ENCODE data around the gene ZBTB7C. TPM values are rescaled to one million over a fixed set of nuclear protein-coding genes. Genes with fewer than 3 reads are reported as not detected.

Gene ZBTB7C
- total and polyA plus RNA-seq, 4 donors = 3.2 to 10.9 (median 3.7) TPM

GRCh38 chr18:48040457-48041110, 368.6 kb downstream of the ZBTB7C start:
- H3K4me1 ChIP-seq (ENCODE audit: control insufficient read depth in 5 of 5, insufficient read depth in 5 of 5, low read length in 5 of 5) = no peaks in the 10 kb centered on the region
- H3K27me3 ChIP-seq (ENCODE audit: control insufficient read depth in 3 of 3, insufficient read depth in 3 of 3, low read length in 2 of 3) = no peaks in the 10 kb centered on the region
- H3K4me3 ChIP-seq = no peak overlapping the region
- no peak overlapping the region for H3K9ac ChIP-seq (ENCODE audit: insufficient read depth in 1 of 2, low read length in 2 of 2)
- peaks cover 0 to 2% (median 0%) of the 10 kb centered on the region in 4 donors for H3K36me3 ChIP-seq (ENCODE audit: control insufficient read depth in 4 of 4, insufficient read depth in 4 of 4, low read length in 4 of 4)
- no peak for TF ChIP-seq CTCF (IDR thresholded peaks at IDR 0.05; ENCODE audit: control extremely low read depth, extremely low read depth)
- no peak for ATAC-seq (ENCODE audit: insufficient read depth, low FRiP score)
- no peak for DNase-seq
- H3K27ac ChIP-seq (ENCODE audit: low read depth in 1 of 2, low read length in 1 of 2) = no peak overlapping the region
- WGBS, 2 donors = 96 to 98% methylated on average over 23 of the region's 23 CpGs
- H3K9me3 ChIP-seq (ENCODE audit: control insufficient read depth in 4 of 4, insufficient read depth in 3 of 4, low read length in 3 of 4) = peaks cover 0 to 3% (median under 1%) of the 10 kb centered on the region in 4 donors

- no peaks in the 10 kb centered on the region for H3K9me3 ChIP-seq (ENCODE audit: control insufficient read depth in 4 of 4, insufficient read depth in 3 of 4, low read length in 3 of 4)
- no peak for TF ChIP-seq CTCF (IDR thresholded peaks at IDR 0.05; ENCODE audit: control extremely low read depth, extremely low read depth)
- no peaks in the 10 kb centered on the region for H3K27me3 ChIP-seq (ENCODE audit: control insufficient read depth in 3 of 3, insufficient read depth in 3 of 3, low read length in 2 of 3)
- no peak for DNase-seq
- H3K4me1 ChIP-seq (ENCODE audit: control insufficient read depth in 5 of 5, insufficient read depth in 5 of 5, low read length in 5 of 5) = no peaks in the 10 kb centered on the region
- peaks cover 0 to 2% (median 0%) of the 10 kb centered on the region in 4 donors for H3K36me3 ChIP-seq (ENCODE audit: control insufficient read depth in 4 of 4, insufficient read depth in 4 of 4, low read length in 4 of 4)
- 96% methylated on average over 17 of the region's 17 CpGs for WGBS, 2 donors
- no peak overlapping the region for H3K4me3 ChIP-seq
- no peak overlapping the region for H3K27ac ChIP-seq (ENCODE audit: low read depth in 1 of 2, low read length in 1 of 2)
- H3K9ac ChIP-seq (ENCODE audit: insufficient read depth in 1 of 2, low read length in 2 of 2) = no peak overlapping the region
- ATAC-seq (ENCODE audit: insufficient read depth, low FRiP score) = no peak
These were observed 369.4 kb downstream of the ZBTB7C start for GRCh38 chr18:48039769-48040215.

GRCh38 chr18:48038636-48039035, 370.5 kb downstream of the ZBTB7C start:
- DNase-seq = no peak
- ATAC-seq (ENCODE audit: insufficient read depth, low FRiP score) = no peak
- H3K9ac ChIP-seq (ENCODE audit: insufficient read depth in 1 of 2, low read length in 2 of 2) = no peak overlapping the region
- H3K4me1 ChIP-seq (ENCODE audit: control insufficient read depth in 5 of 5, insufficient read depth in 5 of 5, low read length in 5 of 5) = no peaks in the 10 kb centered on the region
- no peaks in the 10 kb centered on the region for H3K27me3 ChIP-seq (ENCODE audit: control insufficient read depth in 3 of 3, insufficient read depth in 3 of 3, low read length in 2 of 3)
- H3K36me3 ChIP-seq (ENCODE audit: control insufficient read depth in 4 of 4, insufficient read depth in 4 of 4, low read length in 4 of 4) = peaks cover 0 to 2% (median 0%) of the 10 kb centered on the region in 4 donors
- no peaks in the 10 kb centered on the region for H3K9me3 ChIP-seq (ENCODE audit: control insufficient read depth in 4 of 4, insufficient read depth in 3 of 4, low read length in 3 of 4)
- no peak overlapping the region for H3K4me3 ChIP-seq
- TF ChIP-seq CTCF (IDR thresholded peaks at IDR 0.05; ENCODE audit: control extremely low read depth, extremely low read depth) = no peak
- 95 to 97% methylated on average over 6 of the region's 6 CpGs for WGBS, 2 donors
- no peak overlapping the region for H3K27ac ChIP-seq (ENCODE audit: low read depth in 1 of 2, low read length in 1 of 2)

All from lung (tissue), 12 donors.